Neuronal stem cell (in vitro differentiated cells): ENCODE results near the gene NSG1.
"Not testable (repeated sequence)": the region's sequence is repeated elsewhere in the genome, so short reads cannot be mapped to it uniquely, and the experiment has no call there.

Source experiments
- DNase-seq: peaks from one replicate; pipeline ENCODE4 v3.0.0-alpha.2; 2013; ENCODE audit warnings: low spot score
- H2AFZ ChIP-seq: one replicate; pipeline ENCODE4 v1.6.1; 2013; ENCODE audit warnings: mild to moderate bottlenecking, low read length, inconsistent platforms
- H2AK5ac ChIP-seq: 2 replicates; pipeline ENCODE4 v1.6.1; 2013; ENCODE audit warnings: low read depth, mild to moderate bottlenecking, inconsistent platforms, low read length, moderate library complexity, mixed read lengths
- H2BK120ac ChIP-seq: 2 replicates; pipeline ENCODE4 v1.6.1; 2013; ENCODE audit warnings: low read depth, mild to moderate bottlenecking, inconsistent platforms, low read length, moderate library complexity, mixed read lengths
- H2BK12ac ChIP-seq: one replicate; pipeline ENCODE4 v1.6.1; 2013; ENCODE audit warnings: low read length, inconsistent platforms
- H2BK15ac ChIP-seq: 2 replicates; pipeline ENCODE4 v1.6.1; 2013; ENCODE audit warnings: mild to moderate bottlenecking, low read length, inconsistent platforms, mixed read lengths
- H2BK5ac ChIP-seq: one replicate; pipeline ENCODE4 v1.6.1; 2013; ENCODE audit warnings: inconsistent platforms, mild to moderate bottlenecking, low read length, moderate library complexity
- H3K14ac ChIP-seq: one replicate; pipeline ENCODE4 v1.6.1; 2013; ENCODE audit warnings: low read length, inconsistent platforms
- H3K18ac ChIP-seq: 2 replicates; pipeline ENCODE4 v1.6.1; 2013; ENCODE audit warnings: low read length, inconsistent platforms
- H3K23ac ChIP-seq: 2 replicates; pipeline ENCODE4 v1.6.1; 2013; ENCODE audit warnings: low read depth, mild to moderate bottlenecking, mixed read lengths, low read length, inconsistent platforms; ENCODE audit not compliant: poor library complexity
- H3K27ac ChIP-seq: replicated peaks from 3 replicates; pipeline ENCODE4 v1.5.1; 2013; ENCODE audit warnings: low read length, inconsistent platforms
- H3K27me3 ChIP-seq, 3 experiments: 2 replicates each; pipeline ENCODE4 v1.6.1; 2013; ENCODE audit warnings: low read length in 3 of 3, mild to moderate bottlenecking in 2 of 3, inconsistent platforms in 1 of 3, low read depth in 1 of 3, mixed read lengths in 1 of 3, moderate library complexity in 1 of 3; ENCODE audit not compliant: control insufficient read depth in 3 of 3, insufficient read depth in 3 of 3
- H3K36me3 ChIP-seq, 2 donors: replicated peaks in 1 of 2; 2 replicates each; pipeline ENCODE4 v1.6.1; 2013; ENCODE audit warnings: low read length in 2 of 2; ENCODE audit not compliant: control insufficient read depth in 2 of 2, insufficient read depth in 2 of 2
- H3K4ac ChIP-seq: 2 replicates; pipeline ENCODE4 v1.6.1; 2013; ENCODE audit warnings: inconsistent platforms, mild to moderate bottlenecking, low read length, moderate library complexity
- H3K4me1 ChIP-seq, 2 donors: 1 replicate in 1 of 2; 2 replicates in 1 of 2; pipeline ENCODE4 v1.6.1; 2013; ENCODE audit warnings: low read length in 2 of 2, low read depth in 1 of 2; ENCODE audit not compliant: control insufficient read depth in 2 of 2, insufficient read depth in 1 of 2
- H3K4me2 ChIP-seq: one replicate; pipeline ENCODE4 v1.6.1; 2013; ENCODE audit warnings: mild to moderate bottlenecking, low read length, inconsistent platforms; ENCODE audit not compliant: insufficient read depth, poor library complexity, severe bottlenecking
- H3K4me3 ChIP-seq, 2 donors: 2 replicates each; pipeline ENCODE4 v1.5.1; 2013; ENCODE audit warnings: low read length in 2 of 2, mild to moderate bottlenecking in 2 of 2, inconsistent platforms in 1 of 2, moderate library complexity in 1 of 2
- H3K79me1 ChIP-seq: one replicate; pipeline ENCODE4 v1.6.1; 2013; ENCODE audit warnings: low read depth, mild to moderate bottlenecking, inconsistent platforms, low read length, moderate library complexity
- H3K9ac ChIP-seq: one replicate; pipeline ENCODE4 v1.6.1; 2013; ENCODE audit warnings: mild to moderate bottlenecking, low read depth, low read length, inconsistent platforms; ENCODE audit not compliant: poor library complexity
- H3K9me3 ChIP-seq, 2 donors: replicated peaks in 1 of 2; 2 replicates each; pipeline versions ENCODE3 to v1.6.1; 2013; ENCODE audit warnings: low read length in 2 of 2, mild to moderate bottlenecking in 2 of 2, inconsistent platforms in 1 of 2, low read depth in 1 of 2, mixed read lengths in 1 of 2, moderate library complexity in 1 of 2; ENCODE audit not compliant: control insufficient read depth in 2 of 2, insufficient read depth in 1 of 2
- H4K8ac ChIP-seq: one replicate; pipeline ENCODE4 v1.6.1; 2013; ENCODE audit warnings: low read depth, mild to moderate bottlenecking, inconsistent platforms, low read length, moderate library complexity
- H4K91ac ChIP-seq: one replicate; pipeline ENCODE4 v1.6.1; 2013; ENCODE audit warnings: low read length, low read depth, mild to moderate bottlenecking, inconsistent platforms; ENCODE audit not compliant: poor library complexity
- WGBS, 2 donors: extraction: QIAGEN DNeasy Blood & Tissue Kit; methylation state at CpG; one replicate each; pipeline ENCODE4 v1.1.7; 2013; ENCODE audit warnings: missing lambda C conversion rate in 2 of 2, mixed read lengths in 1 of 2; ENCODE audit not compliant: insufficient read length in 2 of 2, insufficient replicate concordance in 1 of 2; ENCODE audit errors: extremely low coverage in 2 of 2; 5-methylcytosine and 5-hydroxymethylcytosine counted together

Gene NSG1

GRCh38 chr4:4462970-4463369 is 76.1 kb downstream of the NSG1 start:
- WGBS, 2 donors: no CpG with 5 or more reads among the region's 3 CpGs
- Histone ChIP-seq H3K23ac (no peak overlapping the region), H4K8ac (no peak overlapping the region), H3K27ac (no peak overlapping the region), H2BK15ac (no peak overlapping the region), H2AFZ (no peak overlapping the region), H2AK5ac (no peak overlapping the region), H3K14ac (no peak overlapping the region), H3K9me3 (peaks cover 3 to 6% of the 10 kb centered on the region in 2 donors), H2BK12ac (no peak overlapping the region), H3K27me3 (no peaks in the 10 kb centered on the region), H2BK120ac (no peak overlapping the region), H3K4me3 (no peak overlapping the region), H2BK5ac (no peak overlapping the region), H3K36me3 (peaks cover 12 to 54% of the 10 kb centered on the region in 2 donors), H4K91ac (no peak overlapping the region), H3K4me2 (no peak overlapping the region), H3K18ac (no peak overlapping the region), H3K4me1 (peaks cover 2 to 3% of the 10 kb centered on the region in 2 donors), H3K4ac (no peak overlapping the region), H3K79me1 (peaks cover 2% of the 10 kb centered on the region), H3K9ac (no peak overlapping the region)
- no peak for DNase-seq

GRCh38 chr4:4465238-4465637 is 78.3 kb downstream of the NSG1 start:
- H3K14ac ChIP-seq, H3K27me3 ChIP-seq, H3K79me1 ChIP-seq, H3K9me3 ChIP-seq, H3K18ac ChIP-seq, H3K9ac ChIP-seq, H3K27ac ChIP-seq, H3K23ac ChIP-seq, H3K4ac ChIP-seq, H4K8ac ChIP-seq, H2BK12ac ChIP-seq, DNase-seq, H2BK120ac ChIP-seq, H2AK5ac ChIP-seq, H3K4me3 ChIP-seq, H2BK15ac ChIP-seq, H3K4me1 ChIP-seq, H4K91ac ChIP-seq, H3K4me2 ChIP-seq, H2BK5ac ChIP-seq, H2AFZ ChIP-seq: not testable (repeated sequence)
- peaks cover 16 to 63% of the 10 kb centered on the region in 2 donors for H3K36me3 ChIP-seq
- no CpG with 5 or more reads among the region's 3 CpGs for WGBS, 2 donors
